Panc1 (cell line): Measurements from ENCODE around the gene ACOT2. TPM values are rescaled to one million over a fixed set of nuclear protein-coding genes. Genes with fewer than 3 reads are reported as not detected.
A peak's percentile ranks its signal among the peaks of the same experiment; 100 is the strongest.
"Not testable (repeated sequence)": the region's sequence is repeated elsewhere in the genome, so short reads cannot be mapped to it uniquely, and the experiment has no call there.

Experiments
- ATAC-seq: fragments of 200-7000 bp; cut with Tn5 transposase; 2 replicates; pipeline ENCODE4 v1.9.1; 2020; ENCODE audit warnings: mild to moderate bottlenecking, moderate library complexity
- BruUV-seq: library from RNA; stranded (reverse); fragments of 400-500 nt; replicated peaks from 2 replicates; lab custom pipeline; 2021; lab: Mats Ljungman, UMichigan
- CTCF ChIA-PET: fragments of 300-600 bp; sonication (Branson Sonifier 250); formaldehyde crosslinking; loops from one replicate; lab custom pipeline; 2022; ENCODE audit warnings: antibody characterized with exemption; lab: Charles Lee
- POLR2A ChIA-PET: fragments of 300-600 bp; sonication (Branson Sonifier 250); formaldehyde crosslinking; loops from one replicate; lab custom pipeline; 2022; ENCODE audit warnings: antibody characterized with exemption; lab: Charles Lee
- DNase-seq: peaks from one replicate; pipeline ENCODE4 v3.0.0-alpha.2; 2010; ENCODE audit warnings: low read depth, low spot score
- H3K27ac ChIP-seq: 2 replicates; pipeline ENCODE4 v1.5.1; 2011; ENCODE audit warnings: mild to moderate bottlenecking, low read length, inconsistent platforms
- H3K27me3 ChIP-seq: fragments of 200-500 bp; sonication (Bioruptor generic); 2 replicates; pipeline ENCODE4 v1.6.0; 2014; ENCODE audit warnings: low read length, inconsistent platforms; ENCODE audit not compliant: control insufficient read depth, insufficient read depth
- H3K36me3 ChIP-seq: fragments of 200-500 bp; sonication (Bioruptor generic); 2 replicates; pipeline ENCODE4 v1.5.1; 2014; ENCODE audit warnings: inconsistent platforms, mild to moderate bottlenecking, low read length, moderate library complexity; ENCODE audit not compliant: control insufficient read depth, insufficient read depth
- H3K4me1 ChIP-seq: 2 replicates; pipeline ENCODE4 v1.5.1; 2011; ENCODE audit warnings: inconsistent platforms, mild to moderate bottlenecking, low read length, moderate library complexity; ENCODE audit not compliant: control insufficient read depth, insufficient read depth
- H3K4me3 ChIP-seq, 2 experiments: 2 replicates each; pipeline ENCODE4 v1.5.1; 2011 to 2012; ENCODE audit warnings: low read depth in 2 of 2, low read length in 2 of 2, mild to moderate bottlenecking in 2 of 2, inconsistent platforms in 1 of 2, moderate library complexity in 1 of 2
- H3K9me3 ChIP-seq: fragments of 200-500 bp; sonication (Bioruptor generic); 2 replicates; pipeline ENCODE4 v1.5.1; 2014; ENCODE audit warnings: low read depth, mild to moderate bottlenecking, inconsistent platforms, low read length, moderate library complexity; ENCODE audit not compliant: control insufficient read depth, insufficient read depth
- POLR2AphosphoS5 ChIP-seq: IDR thresholded peaks from 2 replicates; pipeline ENCODE4 v1.6.1; 2012; ENCODE audit warnings: mild to moderate bottlenecking, low read depth, low read length, moderate library complexity
- SIN3A ChIP-seq: IDR thresholded peaks from 2 replicates; pipeline ENCODE4 v1.6.1; 2012; ENCODE audit warnings: low read depth, mild to moderate bottlenecking, low read length, moderate library complexity, borderline replicate concordance; ENCODE audit not compliant: insufficient read depth
- TCF7L2 ChIP-seq: IDR thresholded peaks from 2 replicates; pipeline ENCODE4 v1.6.1; 2011; ENCODE audit warnings: mild to moderate bottlenecking, low read depth, low read length, inconsistent platforms
- in situ Hi-C: cut with HindIII; loops from 2 replicates; pipeline ENCODE4 v1.10.0; 2016; ENCODE audit warnings: low sequenced_read_pairs, low pct_unique_long_range_greater_than_20kb
- intact Hi-C: fragments of 100-400 bp; cut with micrococcal nuclease; formaldehyde crosslinking; loops from one replicate; pipeline ENCODE4 v1.10.0; 2022; ENCODE audit not compliant: unreplicated experiment
- total RNA-seq: library from RNA; stranded (reverse); gene quantifications from one replicate; pipeline ENCODE4 v1.2.1, GENCODE V29; 2021; ENCODE audit not compliant: unreplicated experiment
- TF ChIP-seq, protein P1 (sequence below): fragments of 450-650 bp; IDR thresholded peaks from 2 replicates; pipeline ENCODE4 v1.5.1; 2017; ENCODE audit warnings: mild to moderate bottlenecking
- TF ChIP-seq, protein P2 (sequence below), 2 experiments: IDR thresholded peaks; 2 replicates each; pipeline ENCODE4 v1.6.1; 2011 to 2012; ENCODE audit warnings: low read depth in 2 of 2, control low read depth in 1 of 2, low read length in 1 of 2, mild to moderate bottlenecking in 1 of 2, moderate library complexity in 1 of 2; ENCODE audit not compliant: insufficient read depth in 1 of 2

ACOT2 gene
- total RNA-seq, 1 experiment from 2014 or later: 24.9 TPM

DNA sequence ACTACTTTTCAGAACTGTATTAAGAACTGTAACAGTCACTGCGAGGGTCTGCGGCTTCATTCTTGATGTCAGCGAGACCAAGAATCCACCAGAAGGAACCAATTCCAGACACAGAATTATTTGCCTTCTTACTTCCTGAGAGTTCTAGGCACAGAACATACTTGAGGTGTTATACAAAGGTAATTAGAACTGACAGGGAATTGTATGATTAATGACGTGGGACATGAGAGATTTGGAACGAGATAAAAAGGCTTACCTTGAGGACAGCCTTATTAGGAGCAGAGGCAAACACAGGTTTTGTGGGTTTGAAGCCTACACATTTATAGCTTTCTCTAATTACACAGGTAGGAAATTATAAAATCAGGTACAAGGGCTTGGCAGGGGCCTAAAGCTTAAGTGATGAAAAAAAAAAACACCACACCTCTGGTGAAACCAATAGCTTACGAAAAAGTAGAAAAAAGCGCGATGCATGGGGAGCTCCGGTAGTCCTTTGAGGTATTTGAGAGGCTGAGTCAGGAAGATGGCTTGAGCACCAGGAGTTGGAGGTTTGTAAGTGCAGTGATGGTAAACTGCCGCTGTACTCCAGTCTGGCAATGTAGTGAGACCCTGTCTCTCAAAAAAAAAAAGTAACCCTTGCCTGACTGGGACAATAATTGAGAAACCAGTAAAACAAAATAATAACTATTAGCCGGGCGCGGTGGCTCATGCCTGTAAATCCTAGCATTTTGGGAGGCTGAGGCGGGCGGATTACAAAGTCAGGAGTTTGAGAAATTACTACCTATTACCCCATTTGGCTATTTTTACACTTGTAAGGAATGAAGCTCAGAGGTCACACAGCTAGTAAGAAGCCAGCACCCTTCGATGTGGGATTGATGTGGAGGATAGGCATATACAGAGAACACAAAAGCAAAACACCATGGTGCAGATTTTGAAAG is 795 bp upstream of the ACOT2 start:
- DNase-seq: no peak
- intact Hi-C loops (no loop called here), in situ Hi-C loops (no loop called here)
- Histone ChIP-seq H3K27ac (peak overlapping the region; percentile 88), H3K27me3 (no peaks in the 10 kb centered on the region), H3K9me3 (no peaks in the 10 kb centered on the region), H3K36me3 (no peaks in the 10 kb centered on the region), H3K4me3 (peak overlapping the region; percentile 54 to 67), H3K4me1 (peaks cover 4% of the 10 kb centered on the region; the same call in 1 of the 2 replicates)
- POLR2A ChIA-PET: interaction anchor here (0.5 to 0.7 kb wide), 3 partner anchors 37 to 571 kb away, joined by 3 to 7 read pairs (median 4); no protein-coding TSS in a partner anchor
- TF ChIP-seq, protein P1, sequence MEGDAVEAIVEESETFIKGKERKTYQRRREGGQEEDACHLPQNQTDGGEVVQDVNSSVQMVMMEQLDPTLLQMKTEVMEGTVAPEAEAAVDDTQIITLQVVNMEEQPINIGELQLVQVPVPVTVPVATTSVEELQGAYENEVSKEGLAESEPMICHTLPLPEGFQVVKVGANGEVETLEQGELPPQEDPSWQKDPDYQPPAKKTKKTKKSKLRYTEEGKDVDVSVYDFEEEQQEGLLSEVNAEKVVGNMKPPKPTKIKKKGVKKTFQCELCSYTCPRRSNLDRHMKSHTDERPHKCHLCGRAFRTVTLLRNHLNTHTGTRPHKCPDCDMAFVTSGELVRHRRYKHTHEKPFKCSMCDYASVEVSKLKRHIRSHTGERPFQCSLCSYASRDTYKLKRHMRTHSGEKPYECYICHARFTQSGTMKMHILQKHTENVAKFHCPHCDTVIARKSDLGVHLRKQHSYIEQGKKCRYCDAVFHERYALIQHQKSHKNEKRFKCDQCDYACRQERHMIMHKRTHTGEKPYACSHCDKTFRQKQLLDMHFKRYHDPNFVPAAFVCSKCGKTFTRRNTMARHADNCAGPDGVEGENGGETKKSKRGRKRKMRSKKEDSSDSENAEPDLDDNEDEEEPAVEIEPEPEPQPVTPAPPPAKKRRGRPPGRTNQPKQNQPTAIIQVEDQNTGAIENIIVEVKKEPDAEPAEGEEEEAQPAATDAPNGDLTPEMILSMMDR: no peak
- TF ChIP-seq, protein P2, sequence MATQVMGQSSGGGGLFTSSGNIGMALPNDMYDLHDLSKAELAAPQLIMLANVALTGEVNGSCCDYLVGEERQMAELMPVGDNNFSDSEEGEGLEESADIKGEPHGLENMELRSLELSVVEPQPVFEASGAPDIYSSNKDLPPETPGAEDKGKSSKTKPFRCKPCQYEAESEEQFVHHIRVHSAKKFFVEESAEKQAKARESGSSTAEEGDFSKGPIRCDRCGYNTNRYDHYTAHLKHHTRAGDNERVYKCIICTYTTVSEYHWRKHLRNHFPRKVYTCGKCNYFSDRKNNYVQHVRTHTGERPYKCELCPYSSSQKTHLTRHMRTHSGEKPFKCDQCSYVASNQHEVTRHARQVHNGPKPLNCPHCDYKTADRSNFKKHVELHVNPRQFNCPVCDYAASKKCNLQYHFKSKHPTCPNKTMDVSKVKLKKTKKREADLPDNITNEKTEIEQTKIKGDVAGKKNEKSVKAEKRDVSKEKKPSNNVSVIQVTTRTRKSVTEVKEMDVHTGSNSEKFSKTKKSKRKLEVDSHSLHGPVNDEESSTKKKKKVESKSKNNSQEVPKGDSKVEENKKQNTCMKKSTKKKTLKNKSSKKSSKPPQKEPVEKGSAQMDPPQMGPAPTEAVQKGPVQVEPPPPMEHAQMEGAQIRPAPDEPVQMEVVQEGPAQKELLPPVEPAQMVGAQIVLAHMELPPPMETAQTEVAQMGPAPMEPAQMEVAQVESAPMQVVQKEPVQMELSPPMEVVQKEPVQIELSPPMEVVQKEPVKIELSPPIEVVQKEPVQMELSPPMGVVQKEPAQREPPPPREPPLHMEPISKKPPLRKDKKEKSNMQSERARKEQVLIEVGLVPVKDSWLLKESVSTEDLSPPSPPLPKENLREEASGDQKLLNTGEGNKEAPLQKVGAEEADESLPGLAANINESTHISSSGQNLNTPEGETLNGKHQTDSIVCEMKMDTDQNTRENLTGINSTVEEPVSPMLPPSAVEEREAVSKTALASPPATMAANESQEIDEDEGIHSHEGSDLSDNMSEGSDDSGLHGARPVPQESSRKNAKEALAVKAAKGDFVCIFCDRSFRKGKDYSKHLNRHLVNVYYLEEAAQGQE (IDR thresholded peaks at IDR 0.05; ENCODE audit: insufficient read depth in 1 of 2, low read depth in 2 of 2, low read length in 1 of 2): no peak
- TF ChIP-seq TCF7L2 (no peak), POLR2AphosphoS5 (no peak), SIN3A (no peak)
- no peak for ATAC-seq
- BruUV-seq: no TSS peak
- CTCF ChIA-PET: no interaction called here

DNA sequence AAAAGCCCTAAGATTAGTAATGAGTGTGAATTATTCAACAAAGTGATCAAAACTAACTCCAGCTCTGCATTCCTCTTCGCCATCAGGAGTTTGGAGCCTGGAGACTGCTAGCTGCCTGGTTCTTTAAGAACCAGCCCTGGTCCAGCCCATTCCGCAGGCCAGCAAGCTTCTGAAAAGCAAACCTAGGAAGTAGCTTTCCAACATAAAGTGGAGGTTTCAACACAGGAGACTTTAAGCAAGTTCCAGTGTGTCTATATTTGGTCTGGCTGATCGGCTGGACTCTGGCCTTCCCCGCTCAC is 178 bp upstream of the ACOT2 start:
- DNase-seq: not testable (repeated sequence)

DNA sequence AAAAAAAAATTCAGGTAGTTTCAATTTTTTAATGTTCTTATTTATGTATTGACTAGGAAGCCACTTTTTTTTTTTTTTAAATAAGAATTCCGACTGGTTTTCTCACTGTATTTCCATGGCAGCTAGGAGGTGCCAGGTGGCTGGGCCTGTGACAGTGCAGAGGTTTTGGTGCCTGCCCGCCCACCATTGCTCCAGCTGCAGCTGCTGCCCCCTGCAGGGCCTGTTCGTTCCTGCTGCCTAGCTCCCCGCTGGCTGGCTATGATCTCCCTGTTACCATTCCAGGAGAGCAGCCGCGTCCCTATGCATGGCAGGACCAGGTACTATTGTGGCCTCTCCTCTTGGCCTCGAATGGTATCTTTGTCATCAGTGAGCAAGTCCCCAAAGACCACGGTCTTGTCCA is 1.9 kb downstream of the ACOT2 start:
- intact Hi-C loops, in situ Hi-C loops: not testable (repeated sequence)

More for the DNA sequence above, 178 bp upstream of the ACOT2 start:
- BruUV-seq: TSS peak; percentile 93
- intact Hi-C loops, H3K36me3 ChIP-seq, ATAC-seq, in situ Hi-C loops, H3K27me3 ChIP-seq, CTCF ChIA-PET, H3K4me1 ChIP-seq, H3K9me3 ChIP-seq: not testable (repeated sequence)
- POLR2A ChIA-PET: interaction anchor here (0.5 kb wide), 1 partner anchor 36 kb away, joined by 7 read pairs; no protein-coding TSS in a partner anchor
- Histone ChIP-seq H3K27ac (peak overlapping the region; percentile 88), H3K4me3 (peak overlapping the region; percentile 54 to 67)

DNA sequence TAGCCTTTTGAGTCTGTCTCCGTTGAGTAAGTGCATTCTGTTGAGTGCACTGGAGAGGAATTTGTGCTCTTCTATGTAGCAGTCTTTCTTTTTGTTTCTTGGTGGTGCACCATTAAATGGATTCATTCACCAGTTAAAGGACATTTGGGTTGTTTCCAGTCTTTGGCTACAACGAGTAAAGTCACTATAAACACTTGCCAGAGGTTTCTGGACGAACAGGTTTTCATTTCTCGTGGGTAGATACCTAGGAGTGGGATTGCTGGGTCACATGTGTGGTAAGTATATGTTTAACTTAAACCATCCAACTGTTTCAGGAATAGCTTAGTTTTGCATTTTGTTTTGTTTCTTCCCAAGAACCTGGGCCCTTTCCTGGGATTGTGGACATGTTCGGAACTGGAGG is 4.0 kb downstream of the ACOT2 start:
- in situ Hi-C loops, BruUV-seq, intact Hi-C loops, H3K36me3 ChIP-seq, H3K9me3 ChIP-seq, H3K27me3 ChIP-seq, CTCF ChIA-PET, H3K4me3 ChIP-seq, POLR2A ChIA-PET, ATAC-seq, H3K27ac ChIP-seq, H3K4me1 ChIP-seq, DNase-seq: not testable (repeated sequence)

More for the DNA sequence above, 1.9 kb downstream of the ACOT2 start:
- H3K36me3 ChIP-seq, POLR2A ChIA-PET, H3K4me1 ChIP-seq, H3K27ac ChIP-seq, BruUV-seq, DNase-seq, H3K27me3 ChIP-seq, H3K9me3 ChIP-seq: not testable (repeated sequence)
- ATAC-seq: peak; percentile 84
- TF ChIP-seq, protein P1: peak; percentile 85
- CTCF ChIA-PET: interaction anchor here (0.6 to 1.2 kb wide), 6 partner anchors 12 to 465 kb away, joined by 4 to 7 read pairs (median 5); no protein-coding TSS in a partner anchor
- H3K4me3 ChIP-seq: peak overlapping the region; percentile 54 to 67; a peak in 3 of 4 replicates
